Liver (tissue), 9 donors: ENCODE measurements around the gene PRAME. TPM values are rescaled to one million over a fixed set of nuclear protein-coding genes. Genes with fewer than 3 reads are reported as not detected.

ENCODE experiments used
- DNase-seq: peaks from one replicate; pipeline ENCODE4 v3.0.0-alpha.2; 2017; ENCODE audit warnings: low spot score
- H3K27ac ChIP-seq, 2 donors: one replicate each; pipeline ENCODE4 v1.7.0; 2013; ENCODE audit warnings: inconsistent platforms in 2 of 2, low read length in 2 of 2, control low read depth in 1 of 2, low read depth in 1 of 2, mild to moderate bottlenecking in 1 of 2
- H3K27me3 ChIP-seq, 4 donors: one replicate each; pipeline versions ENCODE4 v1.6.1 to v1.7.0; 2013; ENCODE audit warnings: low read length in 3 of 4, inconsistent platforms in 1 of 4, mild to moderate bottlenecking in 1 of 4, moderate library complexity in 1 of 4; ENCODE audit not compliant: control insufficient read depth in 4 of 4, insufficient read depth in 4 of 4
- H3K36me3 ChIP-seq, 4 donors: one replicate each; pipeline versions ENCODE4 v1.6.1 to v1.7.0; 2013; ENCODE audit warnings: low read length in 3 of 4, mild to moderate bottlenecking in 3 of 4, low read depth in 1 of 4, moderate library complexity in 1 of 4; ENCODE audit not compliant: control insufficient read depth in 4 of 4, insufficient read depth in 3 of 4
- H3K4me1 ChIP-seq, 4 donors: one replicate each; pipeline versions ENCODE4 v1.6.1 to v1.7.0; 2013; ENCODE audit warnings: low read length in 3 of 4, mild to moderate bottlenecking in 3 of 4, moderate library complexity in 1 of 4; ENCODE audit not compliant: control insufficient read depth in 4 of 4, insufficient read depth in 4 of 4
- H3K4me3 ChIP-seq, 3 donors: one replicate each; pipeline versions ENCODE4 v1.6.1 to v1.7.0; 2013; ENCODE audit warnings: low read length in 3 of 3, control low read depth in 1 of 3, low read depth in 1 of 3, mild to moderate bottlenecking in 1 of 3
- H3K9ac ChIP-seq, 2 donors: one replicate each; pipeline ENCODE4 v1.7.0; 2013; ENCODE audit warnings: low read length in 2 of 2, mild to moderate bottlenecking in 2 of 2, moderate library complexity in 2 of 2, control low read depth in 1 of 2, low read depth in 1 of 2
- H3K9me3 ChIP-seq, 4 donors: one replicate each; pipeline versions ENCODE4 v1.6.1 to v1.7.0; 2013; ENCODE audit warnings: low read length in 3 of 4; ENCODE audit not compliant: control insufficient read depth in 4 of 4
- ATF3 ChIP-seq: IDR thresholded peaks from 2 replicates; pipeline ENCODE4 v1.6.1; 2016; ENCODE audit warnings: antibody characterized with exemption
- CTCF ChIP-seq: fragments of 150-350 bp; IDR thresholded peaks from 2 replicates; pipeline ENCODE4 v1.5.1; 2017; ENCODE audit warnings: improper control_type of control experiment, low read depth, low read length; ENCODE audit not compliant: missing input control
- EGR1 ChIP-seq, 2 donors: IDR thresholded peaks; 2 replicates each; pipeline ENCODE4 v1.6.1; 2016 to 2018; ENCODE audit warnings: antibody characterized with exemption in 2 of 2, low read depth in 2 of 2
- FOXA1 ChIP-seq: IDR thresholded peaks from 2 replicates; pipeline ENCODE4 v1.6.1; 2016; ENCODE audit warnings: antibody characterized with exemption
- FOXA2 ChIP-seq: IDR thresholded peaks from 2 replicates; pipeline ENCODE4 v1.6.1; 2016; ENCODE audit warnings: antibody characterized with exemption
- GABPA ChIP-seq, 2 donors: IDR thresholded peaks in 1 of 2; conservative IDR thresholded peaks in 1 of 2; 2 replicates each; pipeline ENCODE4 v1.6.1; 2016; ENCODE audit warnings: antibody characterized with exemption in 2 of 2, mild to moderate bottlenecking in 1 of 2, moderate library complexity in 1 of 2
- HNF4A ChIP-seq, 2 donors: conservative IDR thresholded peaks; 2 replicates each; pipeline ENCODE4 v1.6.1; 2016; ENCODE audit warnings: antibody characterized with exemption in 2 of 2, mild to moderate bottlenecking in 2 of 2
- HNF4G ChIP-seq: IDR thresholded peaks from 2 replicates; pipeline ENCODE4 v1.6.1; 2016; ENCODE audit warnings: antibody characterized with exemption
- JUND ChIP-seq, 2 donors: IDR thresholded peaks; 2 replicates each; pipeline ENCODE4 v1.6.1; 2016; ENCODE audit warnings: antibody characterized with exemption in 2 of 2
- MAX ChIP-seq: IDR thresholded peaks from 2 replicates; pipeline ENCODE4 v1.6.1; 2016; ENCODE audit warnings: antibody characterized with exemption
- NR2F2 ChIP-seq: IDR thresholded peaks from 2 replicates; pipeline ENCODE4 v1.6.1; 2016; ENCODE audit warnings: antibody characterized with exemption
- RAD21 ChIP-seq, 2 donors: IDR thresholded peaks; 2 replicates each; pipeline ENCODE4 v1.6.1; 2016; ENCODE audit warnings: antibody characterized with exemption in 2 of 2, mild to moderate bottlenecking in 2 of 2
- REST ChIP-seq: IDR thresholded peaks from 2 replicates; pipeline ENCODE4 v1.6.1; 2016; ENCODE audit warnings: antibody characterized with exemption, mild to moderate bottlenecking
- RXRA ChIP-seq, 2 donors: IDR thresholded peaks; 2 replicates each; pipeline ENCODE4 v1.6.1; 2017 to 2018; ENCODE audit warnings: antibody characterized with exemption in 2 of 2, mild to moderate bottlenecking in 1 of 2
- SP1 ChIP-seq: IDR thresholded peaks from 2 replicates; pipeline ENCODE4 v1.6.1; 2018; ENCODE audit warnings: antibody characterized with exemption, mild to moderate bottlenecking
- TAF1 ChIP-seq: conservative IDR thresholded peaks from 2 replicates; pipeline ENCODE4 v1.6.1; 2016; ENCODE audit warnings: antibody characterized with exemption, mild to moderate bottlenecking
- YY1 ChIP-seq: IDR thresholded peaks from 2 replicates; pipeline ENCODE4 v1.6.1; 2016; ENCODE audit warnings: antibody characterized with exemption, mild to moderate bottlenecking
- ZBTB33 ChIP-seq: IDR thresholded peaks from 2 replicates; pipeline ENCODE4 v1.6.1; 2016; ENCODE audit warnings: antibody characterized with exemption
- WGBS: extraction: QIAGEN DNeasy Blood & Tissue Kit; methylation state at CpG from one replicate; pipeline ENCODE4 v1.1.7; 2013; 5-methylcytosine and 5-hydroxymethylcytosine counted together
- polyA plus RNA-seq, 2 donors: library from polyadenylated mRNA; stranded (reverse) in 1 of 2; unstranded in 1 of 2; fragments of 200-250 nt in 1 of 2; fragments of >200 nt in 1 of 2; fragmentation: Nextera tagmentation in 1 of 2; extraction: Ambion mirVana in 1 of 2; gene quantifications; one replicate each; pipeline versions ENCODE4 v1.2.1 to v1.2.3, GENCODE V29; 2013 to 2015
- total RNA-seq, 2 donors: library from RNA; depleted of rRNA; stranded (reverse); fragments of >200 nt; gene quantifications; one replicate each; pipeline ENCODE4 v1.2.3, GENCODE V29; 2014
- donor health status: healthy.
- donor health status: healthy.
- donor health status: healthy.
- donor health status: healthy.
- donor health status: healthy.

Gene PRAME
- total and polyA plus RNA-seq, 4 donors = not detected

- TF ChIP-seq ATF3 (no peak), RXRA (IDR thresholded peaks at IDR 0.05) (no peak), CTCF (no peak), SP1 (no peak)
These were observed 44.4 kb upstream of the PRAME start (continued) for GRCh38 chr22:22603470-22603947.

GRCh38 chr22:22600531-22601261, 41.6 kb upstream of the PRAME start:
- Histone ChIP-seq H3K36me3 (no peaks in the 10 kb centered on the region), H3K9me3 (no peaks in the 10 kb centered on the region), H3K9ac (no peak overlapping the region), H3K27ac (no peak overlapping the region), H3K4me1 (no peaks in the 10 kb centered on the region), H3K4me3 (no peak overlapping the region), H3K27me3 (peaks cover 0 to 3% (median 0%) of the 10 kb centered on the region in 4 donors)
- WGBS = 86% methylated on average over 6 of the region's 6 CpGs
- no peak for DNase-seq
- TF ChIP-seq HNF4A (conservative IDR thresholded peaks at IDR 0.05) (no peak), CTCF (no peak), EGR1 (IDR thresholded peaks at IDR 0.05; ENCODE audit: low read depth in 2 of 2) (no peak), REST (no peak), FOXA1 (no peak), YY1 (no peak), HNF4G (no peak), ZBTB33 (no peak), JUND (IDR thresholded peaks at IDR 0.05) (no peak), RAD21 (IDR thresholded peaks at IDR 0.05) (no peak), FOXA2 (no peak), GABPA (IDR thresholded peaks at IDR 0.05 in 1 of 2, conservative IDR thresholded peaks at IDR 0.05 in 1 of 2) (no peak), TAF1 (no peak), ATF3 (no peak), MAX (no peak), SP1 (no peak), NR2F2 (no peak), RXRA (IDR thresholded peaks at IDR 0.05) (no peak)
